Mesenchymal stem cell (in vitro differentiated cells and primary cell): Measurements from ENCODE around the gene SLC38A4.

Source experiments
- DNase-seq: peaks from one replicate; pipeline ENCODE4 v3.0.0-alpha.2; 2013
- H2AFZ ChIP-seq: one replicate; pipeline ENCODE4 v1.6.1; 2013; ENCODE audit warnings: low read depth, mild to moderate bottlenecking, control low read depth, inconsistent platforms, low read length, moderate library complexity
- H2AK5ac ChIP-seq: 2 replicates; pipeline ENCODE4 v1.6.1; 2013; ENCODE audit warnings: low read length, moderate library complexity, mild to moderate bottlenecking, inconsistent platforms; ENCODE audit not compliant: severe bottlenecking
- H2BK120ac ChIP-seq: one replicate; pipeline ENCODE4 v1.6.1; 2013; ENCODE audit warnings: low read depth, mild to moderate bottlenecking, inconsistent platforms, low read length, moderate library complexity
- H2BK12ac ChIP-seq, 2 experiments: one replicate each; pipeline ENCODE4 v1.6.1; 2013; ENCODE audit warnings: inconsistent platforms in 2 of 2, low read length in 2 of 2, mild to moderate bottlenecking in 2 of 2, moderate library complexity in 2 of 2, control low read depth in 1 of 2
- H2BK15ac ChIP-seq: one replicate; pipeline ENCODE4 v1.6.1; 2013; ENCODE audit warnings: mild to moderate bottlenecking, low read depth, inconsistent platforms; ENCODE audit not compliant: poor library complexity, severe bottlenecking
- H2BK5ac ChIP-seq: 2 replicates; pipeline ENCODE4 v1.6.1; 2013; ENCODE audit warnings: low read depth, mild to moderate bottlenecking, low read length, control low read depth, inconsistent platforms; ENCODE audit not compliant: poor library complexity, severe bottlenecking
- H3K14ac ChIP-seq, 2 experiments: one replicate each; pipeline ENCODE4 v1.6.1; 2013; ENCODE audit warnings: inconsistent platforms in 2 of 2, low read length in 2 of 2, control low read depth in 1 of 2, mild to moderate bottlenecking in 1 of 2, moderate library complexity in 1 of 2
- H3K18ac ChIP-seq, 2 experiments: one replicate each; pipeline ENCODE4 v1.6.1; 2013; ENCODE audit warnings: inconsistent platforms in 2 of 2, low read length in 2 of 2, control low read depth in 1 of 2, low read depth in 1 of 2, mild to moderate bottlenecking in 1 of 2
- H3K23ac ChIP-seq, 2 experiments: one replicate each; pipeline ENCODE4 v1.6.1; 2013; ENCODE audit warnings: inconsistent platforms in 2 of 2, low read length in 2 of 2, mild to moderate bottlenecking in 2 of 2, moderate library complexity in 2 of 2, control low read depth in 1 of 2
- H3K27ac ChIP-seq: 2 replicates; pipeline ENCODE4 v1.5.1; 2013; ENCODE audit warnings: mild to moderate bottlenecking, moderate library complexity, low read length, control low read depth, inconsistent platforms; ENCODE audit not compliant: poor library complexity, severe bottlenecking
- H3K27me3 ChIP-seq, 2 experiments: 2 replicates each; pipeline versions ENCODE4 v1.6.1 to v1.7.0; 2013; ENCODE audit warnings: low read length in 2 of 2, mild to moderate bottlenecking in 2 of 2, moderate library complexity in 2 of 2, control low read depth in 1 of 2, inconsistent platforms in 1 of 2; ENCODE audit not compliant: control insufficient read depth in 1 of 2, insufficient read depth in 1 of 2
- H3K36me3 ChIP-seq, 2 experiments: 2 replicates each; pipeline versions ENCODE4 v1.6.1 to v1.7.0; 2013; ENCODE audit warnings: low read length in 2 of 2, control low read depth in 1 of 2, inconsistent platforms in 1 of 2, low read depth in 1 of 2, mild to moderate bottlenecking in 1 of 2; ENCODE audit not compliant: insufficient read depth in 2 of 2, control insufficient read depth in 1 of 2
- H3K4ac ChIP-seq, 2 experiments: one replicate each; pipeline ENCODE4 v1.6.1; 2013; ENCODE audit warnings: inconsistent platforms in 2 of 2, low read length in 2 of 2, mild to moderate bottlenecking in 2 of 2, moderate library complexity in 2 of 2, control low read depth in 1 of 2, low read depth in 1 of 2
- H3K4me1 ChIP-seq: 2 replicates; pipeline ENCODE4 v1.6.1; 2013; ENCODE audit warnings: low read depth, low read length, control low read depth; ENCODE audit not compliant: control insufficient read depth, insufficient read depth
- H3K4me2 ChIP-seq: 2 replicates; pipeline ENCODE4 v1.6.1; 2013; ENCODE audit warnings: low read length, mild to moderate bottlenecking, inconsistent platforms; ENCODE audit not compliant: poor library complexity, severe bottlenecking
- H3K4me3 ChIP-seq, 2 experiments: 2 replicates each; pipeline versions ENCODE4 v1.5.1 to v1.7.0; 2013; ENCODE audit warnings: low read length in 2 of 2, mild to moderate bottlenecking in 2 of 2, control low read depth in 1 of 2, low read depth in 1 of 2; ENCODE audit not compliant: insufficient read depth in 1 of 2
- H3K79me1 ChIP-seq: replicated peaks from 2 replicates; pipeline ENCODE4 v1.6.1; 2013; ENCODE audit warnings: mild to moderate bottlenecking, control low read depth, low read length, inconsistent platforms; ENCODE audit not compliant: poor library complexity, severe bottlenecking
- H3K9ac ChIP-seq: 2 replicates; pipeline ENCODE4 v1.7.0; 2013; ENCODE audit warnings: mild to moderate bottlenecking, low read length, moderate library complexity
- H3K9me3 ChIP-seq: 2 replicates; pipeline ENCODE4 v1.7.0; 2013; ENCODE audit warnings: mild to moderate bottlenecking, low read length; ENCODE audit not compliant: control insufficient read depth
- H4K8ac ChIP-seq: one replicate; pipeline ENCODE4 v1.6.1; 2013; ENCODE audit warnings: inconsistent platforms, mild to moderate bottlenecking, low read length, moderate library complexity
- H4K91ac ChIP-seq: one replicate; pipeline ENCODE4 v1.6.1; 2013; ENCODE audit warnings: mild to moderate bottlenecking, low read length, inconsistent platforms
- WGBS: methylation state at CpG from one replicate; pipeline ENCODE4 v1.1.7; 2013; ENCODE audit warnings: mixed read lengths; 5-methylcytosine and 5-hydroxymethylcytosine counted together

SLC38A4 gene

GRCh38 chr12:46818642-46819041 lies 7.2 kb downstream of the SLC38A4 start:
- Histone ChIP-seq H3K4me2 (no peak overlapping the region), H3K18ac (no peak overlapping the region), H4K8ac (no peak overlapping the region), H2AK5ac (no peak overlapping the region), H3K36me3 (no peaks in the 10 kb centered on the region), H2BK120ac (no peak overlapping the region), H3K4me3 (no peak overlapping the region), H3K79me1 (no peaks in the 10 kb centered on the region), H2AFZ (no peak overlapping the region), H2BK15ac (no peak overlapping the region), H3K14ac (no peak overlapping the region), H4K91ac (no peak overlapping the region), H3K27ac (no peak overlapping the region), H3K23ac (no peak overlapping the region), H3K4ac (no peak overlapping the region), H2BK5ac (no peak overlapping the region), H3K9me3 (no peaks in the 10 kb centered on the region), H3K4me1 (no peaks in the 10 kb centered on the region), H3K9ac (no peak overlapping the region), H3K27me3 (no peaks in the 10 kb centered on the region), H2BK12ac (no peak overlapping the region)
- DNase-seq = no peak

- Histone ChIP-seq H3K4me3 (no peak overlapping the region), H3K79me1 (no peaks in the 10 kb centered on the region), H3K27ac (no peak overlapping the region), H3K9ac (no peak overlapping the region), H3K18ac (no peak overlapping the region), H2BK120ac (no peak overlapping the region), H4K91ac (no peak overlapping the region), H4K8ac (no peak overlapping the region), H3K36me3 (no peaks in the 10 kb centered on the region), H2BK5ac (no peak overlapping the region), H2BK12ac (no peak overlapping the region), H3K4me2 (no peak overlapping the region), H3K27me3 (no peaks in the 10 kb centered on the region), H3K23ac (no peak overlapping the region), H2BK15ac (no peak overlapping the region), H3K4me1 (no peaks in the 10 kb centered on the region), H3K9me3 (no peaks in the 10 kb centered on the region), H2AK5ac (no peak overlapping the region), H3K4ac (no peak overlapping the region), H2AFZ (no peak overlapping the region), H3K14ac (no peak overlapping the region)
- no CpG with 5 or more reads among the region's 2 CpGs for WGBS
- DNase-seq = no peak
Measured at GRCh38 chr12:46815809-46816208, 10.0 kb downstream of the SLC38A4 start.

- no peak overlapping the region for H3K14ac ChIP-seq
- no peak overlapping the region for H3K27ac ChIP-seq
- no peak for DNase-seq
Measured at GRCh38 chr12:46814143-46814542, 11.7 kb downstream of the SLC38A4 start.

GRCh38 chr12:46811185-46811584 lies 14.6 kb downstream of the SLC38A4 start:
- Histone ChIP-seq H3K9me3 (no peaks in the 10 kb centered on the region), H3K9ac (no peak overlapping the region), H3K4ac (no peak overlapping the region), H2AK5ac (no peak overlapping the region), H3K4me3 (no peak overlapping the region), H3K4me2 (no peak overlapping the region), H3K23ac (no peak overlapping the region), H3K4me1 (no peaks in the 10 kb centered on the region), H2AFZ (no peak overlapping the region), H2BK5ac (no peak overlapping the region), H3K27ac (no peak overlapping the region), H3K79me1 (no peaks in the 10 kb centered on the region), H3K18ac (no peak overlapping the region), H2BK15ac (no peak overlapping the region), H2BK120ac (no peak overlapping the region), H3K14ac (no peak overlapping the region), H2BK12ac (no peak overlapping the region), H4K91ac (no peak overlapping the region), H3K36me3 (no peaks in the 10 kb centered on the region), H4K8ac (no peak overlapping the region), H3K27me3 (no peaks in the 10 kb centered on the region)
- 63% methylated on average over 1 of the region's 1 CpG for WGBS
- DNase-seq = no peak

More at GRCh38 chr12:46814143-46814542, 11.7 kb downstream of the SLC38A4 start:
- H3K18ac ChIP-seq = no peak overlapping the region
- no peak overlapping the region for H3K4me2 ChIP-seq
- H3K23ac ChIP-seq = no peak overlapping the region
- H3K9me3 ChIP-seq = no peaks in the 10 kb centered on the region
- H2AFZ ChIP-seq = no peak overlapping the region
- no peak overlapping the region for H4K91ac ChIP-seq
- H3K27me3 ChIP-seq = no peaks in the 10 kb centered on the region
- no peak overlapping the region for H2BK15ac ChIP-seq
- H3K36me3 ChIP-seq = no peaks in the 10 kb centered on the region
- no peak overlapping the region for H2BK120ac ChIP-seq
- H3K79me1 ChIP-seq = no peaks in the 10 kb centered on the region
- WGBS = 67% methylated on average over 1 of the region's 2 CpGs
- H3K9ac ChIP-seq = no peak overlapping the region
- no peak overlapping the region for H2BK12ac ChIP-seq
- H4K8ac ChIP-seq = no peak overlapping the region
- H2BK5ac ChIP-seq = no peak overlapping the region
- no peak overlapping the region for H3K4ac ChIP-seq
- no peaks in the 10 kb centered on the region for H3K4me1 ChIP-seq
- H2AK5ac ChIP-seq = no peak overlapping the region
- no peak overlapping the region for H3K4me3 ChIP-seq
